HT-29 (cell line): Measurements from ENCODE around the gene PTCHD1. TPM values are rescaled to one million over a fixed set of nuclear protein-coding genes. Genes with fewer than 3 reads are reported as not detected.
A peak's percentile ranks its signal among the peaks of the same experiment; 100 is the strongest.

Source experiments
- DNase-seq: peaks from one replicate; pipeline ENCODE4 v3.0.0-alpha.2; 2015; ENCODE audit warnings: low spot score
- total RNA-seq: library from RNA; depleted of rRNA; stranded (reverse); fragments of >200 nt; shearing (Covaris generic); gene quantifications from 2 replicates; pipeline ENCODE4 v1.2.3, GENCODE V29; 2014

Gene PTCHD1
- total RNA-seq, 1 experiment from 2014 or later = not detected

DNA sequence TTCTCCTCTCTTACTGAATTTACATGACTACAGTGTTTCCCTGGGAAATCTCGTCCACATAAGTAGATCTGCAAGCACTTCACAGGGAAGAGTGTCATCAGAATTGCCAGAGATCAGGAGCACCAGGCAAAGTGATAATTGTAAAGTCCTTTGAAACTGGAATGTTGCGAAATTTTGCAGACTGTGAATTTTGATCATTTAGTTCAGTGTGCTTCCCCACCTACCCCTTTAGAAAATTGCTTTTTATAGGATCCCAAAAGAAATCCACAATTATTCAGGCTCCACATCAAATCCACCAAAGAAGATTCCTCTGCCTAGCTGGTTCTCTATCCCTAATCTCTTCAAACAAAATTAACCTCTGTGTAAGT lies 10.2 kb downstream of the PTCHD1 start:
- DNase-seq = no peak

DNA sequence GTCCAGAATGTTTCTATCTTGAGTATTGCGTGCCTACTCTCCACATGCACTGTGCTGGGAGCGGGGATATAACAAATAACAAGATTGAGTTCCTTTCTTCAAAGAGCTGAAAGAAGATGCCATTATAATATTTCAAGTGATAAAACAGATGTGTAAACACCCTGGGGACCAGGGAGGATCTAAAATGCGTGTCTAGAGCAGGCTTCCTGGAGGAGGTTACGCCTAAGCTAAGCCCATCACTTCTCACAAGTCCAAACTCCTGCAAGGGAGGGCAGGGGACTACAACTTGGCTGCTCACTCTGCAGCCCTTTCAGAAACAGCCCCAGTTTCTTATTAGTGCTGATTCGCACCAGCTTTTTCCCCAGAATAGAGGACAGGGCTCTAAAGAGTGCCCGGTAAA lies 21.5 kb downstream of the PTCHD1 start:
- no peak for DNase-seq

DNA sequence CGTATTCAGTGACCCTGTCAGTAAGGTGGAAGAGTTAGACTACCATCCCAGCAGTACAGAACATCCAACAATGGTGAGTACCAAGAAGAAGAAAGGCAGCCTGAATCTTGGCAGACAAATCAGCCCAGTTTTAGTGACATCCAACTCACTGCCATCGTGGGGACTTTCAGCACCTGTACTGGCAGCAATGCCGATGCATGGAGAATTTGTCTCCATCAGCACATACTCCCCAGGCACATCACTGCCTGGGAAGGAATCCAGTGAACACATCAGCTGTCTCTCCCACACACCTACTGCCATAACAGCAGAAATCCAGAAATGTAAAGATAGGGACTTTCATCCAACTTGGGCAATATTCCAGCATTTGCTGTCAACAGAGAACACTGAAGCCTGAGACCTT lies 29.8 kb downstream of the PTCHD1 start:
- no peak for DNase-seq

DNA sequence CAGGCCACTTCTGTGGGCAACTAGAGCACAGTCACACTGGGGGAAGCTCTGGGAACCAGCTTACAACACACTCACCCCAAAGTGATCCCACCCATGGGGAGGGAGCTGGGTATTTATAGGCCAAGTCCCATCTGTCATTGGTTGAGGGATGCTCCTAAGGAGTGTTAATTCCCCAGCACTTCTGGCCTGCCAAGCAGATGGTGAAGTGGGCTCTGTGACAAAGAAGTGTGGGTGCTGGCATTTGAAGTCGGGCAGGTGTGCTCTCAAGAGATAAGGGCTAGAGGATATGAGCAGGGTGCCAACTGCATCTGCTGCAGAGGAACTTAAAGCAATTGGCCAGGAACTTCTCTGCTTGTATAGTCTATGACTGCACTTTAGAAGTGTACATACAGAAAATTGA lies 30.9 kb downstream of the PTCHD1 start:
- DNase-seq = no peak

DNA sequence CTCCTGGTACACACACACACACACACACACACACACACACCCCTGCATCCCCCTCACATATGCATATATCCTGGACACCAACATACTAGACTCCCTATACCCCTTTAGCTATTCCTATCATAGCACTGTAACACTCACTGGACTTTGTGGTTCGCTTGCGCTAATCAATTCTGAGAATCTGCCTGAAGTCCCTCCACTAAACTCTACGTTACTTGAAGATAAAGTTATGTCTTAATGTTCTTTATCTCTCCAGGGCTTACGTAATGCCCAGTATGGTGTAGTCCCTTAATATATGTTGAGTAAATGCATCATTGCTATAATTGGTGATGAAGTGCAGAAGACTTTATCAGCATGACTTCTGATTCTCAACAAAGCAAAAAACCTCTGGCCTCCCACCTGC lies 32.3 kb downstream of the PTCHD1 start:
- no peak for DNase-seq

DNA sequence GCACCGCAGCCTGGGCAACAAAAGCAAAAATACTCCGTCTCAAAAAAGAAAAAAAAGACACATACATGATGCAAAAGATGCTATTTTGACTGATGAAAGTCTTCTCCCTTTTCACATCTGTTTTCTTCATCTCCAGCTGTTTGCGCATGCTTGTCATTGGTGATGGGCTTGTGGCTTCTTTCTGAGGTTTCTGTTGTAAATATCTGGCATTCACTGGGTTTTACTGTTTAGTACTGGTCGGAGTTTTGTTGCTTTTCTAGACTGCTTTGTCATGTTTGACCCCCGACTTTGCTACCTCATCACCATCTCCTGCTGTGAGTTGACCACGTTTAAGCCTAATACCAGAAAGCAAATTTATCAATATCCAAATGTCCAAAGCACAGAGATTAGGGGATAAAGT lies 34.4 kb downstream of the PTCHD1 start:
- no peak for DNase-seq

DNA sequence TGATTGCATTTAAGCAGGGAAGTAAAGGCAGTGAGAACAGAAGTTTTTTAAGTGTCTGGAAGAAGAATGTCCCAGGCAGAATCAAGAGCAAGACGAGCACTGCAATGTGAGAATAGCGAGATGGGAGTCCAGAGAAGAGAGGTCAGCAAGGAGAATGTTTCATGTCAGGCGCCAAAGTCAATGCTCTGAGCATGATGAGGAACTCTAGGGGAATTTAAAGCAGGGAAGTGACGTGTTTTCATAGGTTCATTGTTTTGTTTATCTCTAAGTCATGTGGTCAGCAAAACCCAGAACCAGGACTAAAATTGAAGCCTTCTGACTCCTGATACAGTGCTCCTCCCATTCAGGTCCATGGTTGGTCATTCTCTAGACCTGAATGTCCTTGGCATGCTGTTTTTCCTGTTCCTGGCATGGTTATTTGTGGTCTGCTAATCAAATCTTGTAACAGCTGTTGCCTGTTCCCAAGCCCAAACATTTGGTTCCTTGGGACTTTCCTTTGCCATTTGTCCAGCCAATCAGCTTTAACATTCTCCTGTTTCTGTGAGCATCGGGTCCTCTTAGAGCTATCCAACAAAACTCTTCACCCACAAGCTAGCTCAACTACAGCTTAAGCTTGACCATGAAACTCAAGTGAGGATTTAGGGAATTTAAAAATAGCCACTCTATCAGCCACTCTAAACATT lies 37.7 kb downstream of the PTCHD1 start:
- DNase-seq = no peak

DNA sequence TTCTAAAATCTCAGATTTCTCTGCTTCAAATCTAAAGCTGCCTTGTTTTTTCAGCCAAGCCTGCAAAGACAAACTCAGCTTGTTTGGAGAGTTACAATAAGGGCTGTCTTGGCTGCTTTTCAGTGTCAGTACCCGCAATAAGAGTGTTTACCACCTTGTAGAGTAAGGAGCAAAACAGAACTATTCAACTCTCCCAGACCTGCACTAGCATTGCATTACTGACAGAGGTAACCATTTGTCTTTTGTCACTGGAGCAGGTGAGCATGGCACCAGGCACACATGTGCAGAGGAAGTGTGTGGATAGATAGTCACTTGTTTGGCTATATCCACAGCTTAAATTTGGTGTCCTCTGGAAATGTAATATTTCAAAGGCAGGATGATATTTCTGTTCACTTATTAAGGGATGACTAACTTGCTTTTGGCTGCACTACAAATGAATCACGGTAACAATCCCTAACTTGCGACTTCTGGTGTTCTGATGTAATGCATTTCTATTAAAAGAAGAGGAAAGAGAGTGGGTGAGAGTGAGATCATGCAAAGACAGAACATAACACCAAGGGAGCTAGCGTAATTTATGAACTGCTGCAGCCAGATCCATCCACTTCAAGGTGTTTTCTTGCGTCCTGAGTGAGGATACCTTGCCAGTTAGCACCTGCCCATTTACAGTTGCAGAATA lies 38.6 kb downstream of the PTCHD1 start:
- DNase-seq = no peak

DNA sequence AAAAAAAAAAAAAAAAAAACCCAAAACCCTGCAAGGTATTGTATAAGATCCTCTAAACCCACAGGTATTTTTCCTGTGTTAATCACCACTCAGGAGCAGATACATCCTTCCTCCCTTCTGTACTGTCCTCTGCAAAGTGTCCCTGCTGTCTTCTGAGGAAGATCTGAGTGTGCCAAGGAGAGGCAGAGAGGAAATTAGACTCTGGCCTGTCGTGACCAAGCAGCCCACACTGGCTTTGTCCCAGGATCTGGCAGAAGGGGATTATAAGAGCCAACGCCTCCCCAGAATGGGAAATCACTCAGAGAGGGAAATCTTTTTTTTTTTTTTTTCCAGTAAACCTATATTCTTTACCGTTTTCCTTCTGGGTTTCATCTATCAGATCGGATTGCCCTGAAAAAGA lies 39.6 kb downstream of the PTCHD1 start:
- no peak for DNase-seq

DNA sequence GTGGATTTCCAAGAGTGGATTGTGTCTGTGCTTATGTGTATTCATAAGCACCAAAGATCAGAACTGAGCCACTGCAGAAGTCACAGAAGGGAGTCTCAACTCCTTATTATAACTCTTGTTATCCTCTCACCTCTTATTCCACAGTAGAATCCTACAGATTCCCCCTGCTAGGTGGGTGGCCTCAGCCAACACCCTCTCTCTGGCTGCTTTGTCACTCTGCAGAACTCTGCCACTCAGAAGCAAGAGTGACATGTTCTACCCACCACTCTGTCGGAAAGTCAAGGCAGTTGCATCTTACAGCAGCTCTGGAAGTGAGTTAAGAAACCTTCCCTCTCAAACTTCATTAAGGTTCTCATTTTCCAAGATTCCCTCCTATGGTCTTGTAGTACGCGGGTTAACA lies 41.9 kb downstream of the PTCHD1 start:
- DNase-seq = no peak

DNA sequence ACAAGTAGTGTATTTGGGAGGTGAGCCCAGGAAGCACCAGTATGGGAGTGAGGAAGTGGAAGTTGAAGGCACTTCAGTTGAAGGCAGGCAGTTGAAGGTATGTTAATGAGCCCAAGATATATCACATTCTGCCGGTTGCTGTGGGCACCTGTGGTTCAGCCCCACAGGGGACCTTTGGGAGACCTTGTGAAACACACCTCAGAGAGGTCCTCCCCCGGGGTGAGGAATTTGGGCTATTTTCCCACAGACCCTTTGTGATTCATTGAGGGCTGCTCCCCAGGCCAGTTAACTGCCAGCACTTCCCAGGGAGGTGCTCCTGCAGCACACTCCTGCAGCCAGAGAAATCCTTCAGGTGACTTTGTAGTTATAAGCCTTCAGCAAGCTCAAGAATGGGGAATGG lies 45.9 kb downstream of the PTCHD1 start:
- no peak for DNase-seq

DNA sequence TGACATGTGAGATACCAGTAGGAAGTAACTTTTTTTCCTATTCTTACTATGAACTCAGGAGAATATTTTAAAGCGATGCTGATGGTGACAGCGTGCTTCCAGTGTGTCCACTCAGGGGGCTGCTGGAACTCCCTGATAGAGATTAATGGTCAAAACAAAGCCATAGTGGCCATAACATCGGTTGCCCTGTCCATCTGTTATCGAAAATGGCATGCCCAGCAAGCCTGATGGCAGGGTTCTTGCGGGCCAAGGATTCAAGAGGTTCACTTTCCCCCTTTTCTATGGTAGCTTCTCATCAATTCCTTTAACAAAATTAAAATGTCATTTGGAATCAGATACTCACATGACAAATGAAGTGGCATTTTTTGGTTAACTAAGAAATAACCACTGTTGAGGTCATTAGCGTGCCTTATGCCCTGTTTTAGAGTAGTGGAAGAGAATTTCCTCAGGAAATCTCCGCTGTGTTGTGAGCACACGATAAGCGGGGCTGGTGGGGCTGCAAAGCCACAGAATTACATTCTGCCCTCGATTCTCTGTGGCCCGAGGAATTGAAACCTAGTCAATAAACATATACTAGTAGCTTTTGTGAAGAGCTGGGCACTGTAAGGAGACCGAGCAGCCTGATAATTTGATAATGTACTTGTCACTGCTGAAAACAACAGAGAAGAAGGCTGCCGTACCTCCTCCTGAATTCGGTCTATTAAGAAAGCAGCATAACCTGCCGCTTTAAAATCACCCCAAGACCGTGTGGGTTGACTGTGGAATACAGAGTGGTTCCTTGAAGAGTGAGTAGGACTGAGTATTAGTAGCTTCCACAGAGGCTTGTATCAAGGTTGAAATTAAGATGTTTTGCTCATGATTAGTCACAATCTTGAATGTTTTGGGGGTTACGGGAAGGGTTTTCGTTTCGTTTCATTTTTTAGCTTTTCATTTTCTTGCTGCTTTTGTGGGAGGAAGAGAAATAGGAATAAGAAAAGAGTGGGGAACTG lies 46.7 kb downstream of the PTCHD1 start:
- DNase-seq = no peak

DNA sequence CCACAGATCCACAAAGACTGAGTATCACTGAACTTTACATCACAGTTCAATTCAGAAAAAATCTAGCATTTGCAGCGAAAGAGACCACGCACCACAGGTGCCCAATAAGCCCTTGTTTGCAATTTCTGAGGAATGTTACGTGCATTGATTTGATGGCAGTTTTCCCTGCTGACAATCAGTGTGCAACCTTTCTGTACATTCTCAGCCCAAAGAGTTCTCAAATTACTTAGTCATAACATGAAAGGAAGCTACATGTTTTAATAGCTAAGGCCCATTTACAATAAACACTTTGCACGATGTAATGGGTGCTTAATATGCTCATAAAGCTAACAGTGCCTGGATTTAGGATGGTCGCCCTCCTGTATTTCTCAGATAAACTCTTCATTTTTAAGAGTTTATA lies 47.9 kb downstream of the PTCHD1 start:
- DNase-seq = no peak

DNA sequence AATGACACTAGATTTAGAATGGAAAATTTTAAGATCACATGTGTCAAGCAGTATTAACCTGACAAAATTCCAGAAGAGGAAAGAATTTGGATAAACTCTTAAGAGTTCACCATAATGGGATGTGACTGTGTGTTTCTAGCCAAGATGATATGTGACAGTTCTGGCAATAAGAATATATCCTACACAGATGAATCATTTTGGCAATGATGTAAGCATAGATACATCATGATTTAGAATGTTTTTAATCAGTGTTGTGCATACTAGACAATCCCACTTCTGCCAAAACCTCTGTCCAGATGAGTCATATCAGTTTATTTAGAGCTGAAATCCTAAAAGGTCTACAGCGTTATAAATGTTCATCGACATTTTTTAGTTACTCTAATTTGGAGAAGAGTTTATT lies 48.8 kb downstream of the PTCHD1 start:
- DNase-seq = no peak

DNA sequence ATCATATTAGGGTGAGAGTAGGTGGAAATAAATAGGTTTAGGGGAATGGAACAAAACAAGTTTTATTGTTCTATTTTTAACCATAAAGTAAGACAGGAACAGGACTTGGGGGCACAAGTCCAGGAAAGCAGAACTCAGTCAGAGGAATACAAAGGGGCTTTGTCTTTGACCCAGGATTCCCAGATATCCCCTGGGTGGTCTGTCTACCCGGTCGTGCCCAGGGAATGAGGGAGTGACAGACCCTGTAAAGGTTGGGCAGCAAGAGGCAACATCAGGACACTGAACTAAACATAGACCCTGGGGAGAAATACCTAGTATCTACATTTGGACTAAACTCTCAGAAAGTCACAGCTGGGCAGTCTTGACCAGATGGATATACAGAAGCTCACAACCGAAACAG lies 50.6 kb downstream of the PTCHD1 start:
- DNase-seq = no peak

DNA sequence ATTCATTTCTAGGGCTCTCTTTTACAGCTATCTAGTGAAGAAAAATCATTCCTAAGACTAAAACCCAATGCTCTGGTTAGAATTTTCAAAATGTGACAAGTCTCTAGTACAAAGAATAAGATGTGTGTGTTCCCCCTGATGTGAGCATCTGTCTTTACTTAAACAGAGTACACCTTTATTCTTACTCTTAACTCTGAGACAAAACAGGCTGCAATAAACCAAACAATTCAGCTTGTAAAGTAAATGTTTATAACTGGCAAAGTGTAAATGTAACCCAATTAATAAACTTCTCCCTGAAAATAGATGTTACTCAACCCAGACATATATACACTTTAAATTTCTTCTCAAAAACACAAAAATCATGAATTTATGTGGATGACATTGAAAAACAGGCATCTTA lies 51.6 kb downstream of the PTCHD1 start:
- DNase-seq = no peak

DNA sequence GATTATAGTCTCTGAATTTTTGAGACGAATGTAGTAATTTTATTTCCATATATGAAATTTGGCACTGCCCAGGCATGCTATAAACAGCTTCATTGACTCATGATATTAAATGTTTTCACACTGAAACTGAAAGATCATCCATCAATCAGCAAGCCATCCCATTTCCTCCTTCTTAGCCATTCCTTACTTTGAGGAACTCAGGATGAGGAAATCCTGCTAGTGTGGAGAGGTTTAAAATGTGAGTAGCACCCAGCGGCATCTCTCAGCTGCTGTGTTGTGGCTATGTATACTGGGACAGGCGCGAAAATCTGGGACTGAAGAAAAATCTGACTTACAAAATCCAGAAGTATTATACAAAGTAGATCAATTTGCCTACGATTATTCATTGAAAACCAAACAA lies 52.1 kb downstream of the PTCHD1 start:
- no peak for DNase-seq

DNA sequence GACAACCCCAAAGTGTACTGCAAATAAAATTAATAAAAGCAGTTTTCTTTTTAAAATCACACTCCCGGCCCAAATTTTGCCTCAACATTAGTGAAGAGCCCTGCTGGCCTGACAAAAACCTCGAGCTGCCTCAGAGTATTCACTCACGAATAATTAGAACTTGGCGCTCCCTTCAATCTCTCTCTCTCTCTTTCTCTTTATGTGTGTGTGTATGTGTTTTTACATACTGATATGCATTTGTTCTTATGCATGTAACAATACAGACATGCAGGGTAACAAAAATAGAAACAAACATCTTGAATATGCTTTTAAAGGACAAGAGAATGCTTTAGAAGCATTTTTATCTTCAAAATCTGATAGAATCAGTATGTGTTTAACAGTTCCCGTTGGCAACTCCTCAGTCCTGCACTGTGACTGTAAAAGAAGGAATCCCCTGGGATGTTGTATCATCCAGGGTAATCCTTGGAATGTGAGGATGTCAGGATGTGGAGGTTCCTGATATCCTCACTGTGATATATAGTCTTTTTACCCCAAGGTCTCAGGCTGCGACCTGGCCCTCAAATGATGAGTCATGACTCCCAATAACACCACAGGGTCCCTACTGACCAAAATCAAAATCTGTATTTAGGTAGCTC lies 53.0 kb downstream of the PTCHD1 start:
- no peak for DNase-seq

DNA sequence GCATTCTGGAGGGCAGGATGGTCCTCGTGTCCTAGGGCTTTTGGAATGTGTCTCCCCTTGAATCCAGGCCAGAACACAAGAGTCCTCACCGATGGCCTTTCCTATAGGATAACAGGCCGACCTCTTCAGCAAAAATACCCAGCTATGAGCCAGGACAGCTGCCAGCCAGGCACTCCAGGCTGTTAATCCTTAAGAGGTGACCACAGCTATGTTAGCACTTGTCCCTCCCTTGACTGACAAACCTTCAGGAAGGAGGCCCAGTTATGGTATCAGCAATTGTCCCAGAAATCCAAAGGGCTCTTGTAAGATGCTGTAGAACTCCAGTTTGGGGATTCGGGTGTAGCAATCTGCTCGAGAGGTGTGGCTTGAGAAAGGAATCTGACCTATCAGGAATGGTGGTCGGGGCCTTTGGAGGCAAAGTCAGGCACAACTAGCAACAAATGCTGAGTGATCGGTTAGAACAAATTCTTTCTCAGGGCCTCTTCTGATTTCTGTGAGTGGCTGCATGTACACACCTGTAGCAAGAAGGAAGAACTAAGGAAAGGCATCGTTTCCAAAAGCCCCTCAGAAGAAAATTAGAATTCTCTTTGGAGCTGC lies 54.6 kb downstream of the PTCHD1 start:
- no peak for DNase-seq

DNA sequence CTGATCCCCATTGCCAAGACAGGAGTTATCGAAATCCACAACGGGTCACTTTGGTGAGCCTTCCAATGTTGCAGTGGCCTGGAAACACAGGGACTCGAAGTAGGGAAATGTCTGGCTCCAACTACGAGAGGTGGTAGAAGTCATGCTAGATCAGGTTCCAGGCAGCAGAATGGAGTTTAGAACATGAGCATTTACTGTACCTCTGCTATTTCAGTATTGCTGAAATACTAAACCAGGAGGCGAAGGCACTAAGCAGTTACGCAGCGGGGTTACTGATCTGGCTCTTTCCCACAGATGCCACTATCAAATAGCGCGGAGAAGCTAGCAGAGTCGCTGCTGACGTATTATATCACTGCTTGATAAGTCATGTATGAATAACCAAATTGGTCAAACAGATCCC lies 56.3 kb downstream of the PTCHD1 start:
- DNase-seq = no peak

DNA sequence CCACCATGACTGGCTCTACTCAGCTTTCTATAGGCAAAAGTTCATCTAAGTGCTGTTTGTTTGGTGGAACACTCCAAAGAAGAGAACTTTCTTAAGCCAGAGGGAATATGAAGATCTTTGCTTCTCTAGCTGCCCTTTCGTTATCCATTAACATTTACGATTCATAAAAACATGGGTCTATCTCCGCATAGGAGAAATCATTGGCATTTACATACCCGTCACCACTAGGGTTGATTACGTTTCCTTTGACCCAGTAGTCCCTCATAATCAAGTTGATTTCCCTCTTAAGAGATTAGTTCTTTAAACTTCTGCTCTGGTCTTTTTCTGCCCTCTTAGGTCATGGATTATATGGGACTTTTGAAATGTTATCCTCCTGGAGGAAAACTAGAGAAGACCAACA lies 57.5 kb downstream of the PTCHD1 start:
- peak; percentile 8 for DNase-seq

DNA sequence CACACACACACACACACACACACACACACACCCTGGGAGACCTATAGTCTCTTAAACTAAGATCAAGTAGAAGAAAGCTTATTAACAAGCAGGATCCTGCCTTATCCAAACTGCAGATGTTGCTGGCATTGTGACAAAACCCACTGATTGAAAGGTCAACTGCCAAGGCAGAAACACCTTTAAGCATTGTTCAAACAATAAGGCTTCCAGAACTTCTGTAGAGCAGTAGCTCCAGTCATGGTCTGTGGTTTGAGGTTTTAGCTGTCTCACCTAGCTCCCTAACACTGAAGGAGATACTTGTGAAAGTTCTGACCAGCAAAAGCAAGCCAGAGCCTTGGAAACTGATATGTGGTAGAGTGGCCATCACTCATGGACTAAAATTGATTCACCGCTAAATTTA lies 59.8 kb downstream of the PTCHD1 start:
- peak; percentile 38 for DNase-seq
